Keratinocyte (primary cell): ENCODE data around the gene ZNF497. TPM values are rescaled to one million over a fixed set of nuclear protein-coding genes. Genes with fewer than 3 reads are reported as not detected.

Experiments
- DNase-seq: peaks from one replicate; pipeline ENCODE4 v3.0.0-alpha.2; 2011; ENCODE audit warnings: low read depth, missing footprints, low spot score
- FAIRE-seq: peaks from 2 replicates; lab custom pipeline; 2011; peaks lifted over from hg19 to GRCh38; lab: Jason Lieb, UNC
- H2AFZ ChIP-seq: 2 replicates; pipeline ENCODE4 v1.6.0; 2012; ENCODE audit warnings: low read length, control low read depth, inconsistent platforms; ENCODE audit not compliant: control insufficient read depth
- H3K27ac ChIP-seq: 2 replicates; pipeline ENCODE4 v1.5.1; 2011; ENCODE audit warnings: low read length; ENCODE audit not compliant: control insufficient read depth, insufficient read depth
- H3K27me3 ChIP-seq: 3 replicates; pipeline ENCODE4 v1.6.0; 2011; ENCODE audit warnings: low read length; ENCODE audit not compliant: control insufficient read depth, insufficient read depth; ENCODE audit errors: extremely low read depth
- H3K36me3 ChIP-seq, 2 experiments: 2 replicates in 1 of 2; 3 replicates in 1 of 2; pipeline ENCODE4 v1.5.1; 2011; ENCODE audit warnings: low read length in 2 of 2, mild to moderate bottlenecking in 1 of 2; ENCODE audit not compliant: control insufficient read depth in 2 of 2, insufficient read depth in 2 of 2; ENCODE audit errors: extremely low read depth in 1 of 2
- H3K4me1 ChIP-seq: 3 replicates; pipeline ENCODE4 v1.5.1; 2011; ENCODE audit warnings: low read length; ENCODE audit not compliant: control insufficient read depth, insufficient read depth; ENCODE audit errors: extremely low read depth
- H3K4me2 ChIP-seq: 3 replicates; pipeline ENCODE4 v1.6.0; 2011; ENCODE audit warnings: low read depth, low read length; ENCODE audit not compliant: control insufficient read depth, insufficient read depth; ENCODE audit errors: extremely low read depth
- H3K4me3 ChIP-seq, 3 experiments: fragments of 200-600 bp in 1 of 3; sonication (generic) in 1 of 3; 2 replicates in 2 of 3; 3 replicates in 1 of 3; pipeline ENCODE4 v1.5.1; 2011 to 2016; ENCODE audit warnings: low read length in 3 of 3, mild to moderate bottlenecking in 3 of 3, control low read depth in 2 of 3, inconsistent platforms in 1 of 3, low read depth in 1 of 3, mixed read lengths in 1 of 3, mixed run types in 1 of 3, moderate library complexity in 1 of 3; ENCODE audit not compliant: control insufficient read depth in 2 of 3, insufficient read depth in 2 of 3; ENCODE audit errors: extremely low read depth in 1 of 3
- H3K79me2 ChIP-seq: 2 replicates; pipeline ENCODE4 v1.6.0; 2012; ENCODE audit warnings: low read length; ENCODE audit not compliant: control insufficient read depth, insufficient read depth
- H3K9ac ChIP-seq: 3 replicates; pipeline ENCODE4 v1.6.0; 2011; ENCODE audit warnings: low read length; ENCODE audit not compliant: control insufficient read depth, insufficient read depth; ENCODE audit errors: extremely low read depth
- H3K9me1 ChIP-seq: 3 replicates; pipeline ENCODE4 v1.6.0; 2011; ENCODE audit warnings: low read length; ENCODE audit not compliant: control insufficient read depth, insufficient read depth; ENCODE audit errors: extremely low read depth
- H3K9me3 ChIP-seq: 2 replicates; pipeline ENCODE4 v1.5.1; 2012; ENCODE audit warnings: low read depth, low read length; ENCODE audit not compliant: control insufficient read depth
- H4K20me1 ChIP-seq: 3 replicates; pipeline ENCODE4 v1.6.0; 2011; ENCODE audit warnings: low read length; ENCODE audit not compliant: control insufficient read depth, insufficient read depth; ENCODE audit errors: extremely low read depth
- EZH2 ChIP-seq: IDR thresholded peaks from one replicate; pipeline ENCODE4 v1.6.1; 2012; ENCODE audit warnings: inconsistent platforms, mild to moderate bottlenecking, low read length, moderate library complexity
- dilution Hi-C: fragments of 300-500 bp; cut with MboI; formaldehyde crosslinking; loops from one replicate; pipeline ENCODE4 v1.7.0; 2020; ENCODE audit warnings: low sequenced_read_pairs; ENCODE audit not compliant: extremely low pct_ligation_motif_present
- polyA plus RNA-seq, 5 experiments: library from polyadenylated mRNA; depleted of rRNA in 3 of 5; stranded (reverse) in 3 of 5; stranded (forward) in 1 of 5; unstranded in 1 of 5; fragments of >200 nt; gene quantifications; 1 replicate in 1 of 5; 2 replicates in 3 of 5; 3 replicates in 1 of 5; pipeline versions ENCODE4 v1.2.1 to v1.2.3, GENCODE V29; 2011 to 2012; ENCODE audit warnings: missing spikeins in 2 of 5, low read depth in 1 of 5, low replicate concordance in 1 of 5
- TF ChIP-seq, protein P1 (sequence below), 3 experiments: IDR thresholded peaks in 1 of 3; conservative IDR thresholded peaks in 1 of 3; optimal IDR thresholded peaks in 1 of 3; 2 replicates in 2 of 3; 3 replicates in 1 of 3; pipeline versions ENCODE3 to v1.5.1; 2011; ENCODE audit warnings: low read length in 3 of 3, mild to moderate bottlenecking in 3 of 3, moderate library complexity in 2 of 3, control low read depth in 1 of 3, inconsistent platforms in 1 of 3; ENCODE audit not compliant: insufficient read depth in 2 of 3; ENCODE audit errors: extremely low read depth in 1 of 3

The ZNF497 gene
- polyA plus RNA-seq, 1 donor (not counting 4 experiments of a cell fraction or from before 2014, with no cell fraction given), result 0.29 TPM

DNA sequence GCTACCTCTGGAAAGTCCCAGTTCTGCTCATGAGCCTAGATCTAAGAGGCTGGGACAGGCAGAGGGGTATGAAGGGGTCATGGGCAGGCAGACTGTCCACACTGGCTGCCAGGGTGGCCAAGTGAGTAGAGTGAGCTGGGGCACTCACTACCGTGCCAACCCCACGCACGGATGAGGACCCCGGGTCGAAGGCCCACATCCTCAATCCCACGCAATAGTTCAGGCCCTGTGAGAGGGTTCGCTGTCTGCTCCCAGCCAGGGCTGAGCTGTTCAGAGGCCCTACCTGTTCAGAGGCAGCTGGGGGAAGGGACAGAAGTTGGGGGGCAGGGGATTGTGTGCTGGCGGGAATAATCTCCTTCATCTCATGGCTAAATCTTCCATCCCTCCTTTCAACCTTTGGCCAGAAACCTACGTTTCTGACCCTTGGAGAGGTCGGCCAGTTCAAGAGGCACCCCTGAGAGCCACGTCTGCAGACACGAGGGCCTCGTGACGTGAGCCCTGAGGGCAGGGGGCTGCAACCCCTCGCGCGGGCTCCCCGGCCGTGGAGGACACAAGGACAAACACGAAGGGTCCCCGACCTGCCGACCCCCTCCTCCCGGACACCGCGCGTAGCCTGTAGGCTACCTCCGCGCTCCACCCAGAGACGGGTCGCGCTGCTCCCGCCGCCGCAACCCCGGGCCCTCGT lies 23.5 kb upstream of the ZNF497 start:
- Histone ChIP-seq H3K79me2 (peaks cover 56% of the 10 kb centered on the region), H3K36me3 (peaks cover 7 to 24% of the 10 kb centered on the region in 2 experiments), H3K4me1 (peaks cover 35% of the 10 kb centered on the region), H2AFZ (peak overlapping the region; percentile 74), H3K9me1 (no peaks in the 10 kb centered on the region), H3K27ac (peak overlapping the region; percentile 98), H3K9ac (peak overlapping the region; percentile 99), H3K4me3 (peak overlapping the region; percentile 77 to 91 (median 89)), H3K4me2 (peak overlapping the region; percentile 97), H4K20me1 (peaks cover 11% of the 10 kb centered on the region), H3K9me3 (no peaks in the 10 kb centered on the region), H3K27me3 (no peaks in the 10 kb centered on the region)
- TF ChIP-seq EZH2, result no peak
- TF ChIP-seq, protein P1, sequence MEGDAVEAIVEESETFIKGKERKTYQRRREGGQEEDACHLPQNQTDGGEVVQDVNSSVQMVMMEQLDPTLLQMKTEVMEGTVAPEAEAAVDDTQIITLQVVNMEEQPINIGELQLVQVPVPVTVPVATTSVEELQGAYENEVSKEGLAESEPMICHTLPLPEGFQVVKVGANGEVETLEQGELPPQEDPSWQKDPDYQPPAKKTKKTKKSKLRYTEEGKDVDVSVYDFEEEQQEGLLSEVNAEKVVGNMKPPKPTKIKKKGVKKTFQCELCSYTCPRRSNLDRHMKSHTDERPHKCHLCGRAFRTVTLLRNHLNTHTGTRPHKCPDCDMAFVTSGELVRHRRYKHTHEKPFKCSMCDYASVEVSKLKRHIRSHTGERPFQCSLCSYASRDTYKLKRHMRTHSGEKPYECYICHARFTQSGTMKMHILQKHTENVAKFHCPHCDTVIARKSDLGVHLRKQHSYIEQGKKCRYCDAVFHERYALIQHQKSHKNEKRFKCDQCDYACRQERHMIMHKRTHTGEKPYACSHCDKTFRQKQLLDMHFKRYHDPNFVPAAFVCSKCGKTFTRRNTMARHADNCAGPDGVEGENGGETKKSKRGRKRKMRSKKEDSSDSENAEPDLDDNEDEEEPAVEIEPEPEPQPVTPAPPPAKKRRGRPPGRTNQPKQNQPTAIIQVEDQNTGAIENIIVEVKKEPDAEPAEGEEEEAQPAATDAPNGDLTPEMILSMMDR (optimal IDR thresholded peaks at IDR 0.05 in 1 of 3, IDR thresholded peaks at IDR 0.05 in 1 of 3, conservative IDR thresholded peaks at IDR 0.05 in 1 of 3; ENCODE audit: extremely low read depth in 1 of 3, insufficient read depth in 2 of 3, low read length in 3 of 3), result no peak
- DNase-seq (no peak), FAIRE-seq (no peak)
- dilution Hi-C loops, result no loop called here

DNA sequence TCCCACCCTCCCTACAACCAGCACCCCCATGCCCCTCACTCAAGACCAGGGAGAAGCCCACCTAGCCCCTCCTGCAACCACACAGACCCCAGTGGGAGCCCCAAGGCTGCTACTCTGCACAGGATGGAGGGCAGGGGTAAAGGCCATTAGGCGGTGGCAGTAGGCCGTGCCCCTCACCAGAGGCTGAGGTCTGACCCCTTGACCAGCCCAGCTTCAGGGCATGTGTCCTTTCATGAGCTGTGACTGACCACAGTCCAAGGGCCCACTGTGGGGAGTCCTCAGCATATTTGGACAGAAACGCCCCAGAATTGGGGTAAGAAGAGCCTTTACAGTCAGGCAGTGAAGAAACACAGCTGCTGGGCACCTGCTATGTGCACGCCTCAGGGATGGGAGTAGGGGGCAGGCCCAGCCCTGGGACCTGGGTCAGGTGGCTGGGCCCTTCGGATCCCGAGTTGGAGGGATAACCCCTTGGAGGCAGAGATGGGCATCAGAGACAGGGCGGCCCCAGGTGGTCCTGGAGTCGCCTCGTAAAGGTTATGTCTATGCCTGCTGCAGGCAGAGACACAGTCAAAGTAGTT lies 22.9 kb upstream of the ZNF497 start:
- Histone ChIP-seq H3K4me2 (peak overlapping the region; percentile 97), H3K9ac (peak overlapping the region; percentile 99), H3K9me1 (no peaks in the 10 kb centered on the region), H3K27ac (peak overlapping the region; percentile 98), H3K4me3 (peak overlapping the region; percentile 77 to 91 (median 89)), H3K36me3 (peaks cover 3 to 18% of the 10 kb centered on the region in 2 experiments), H3K9me3 (no peaks in the 10 kb centered on the region), H3K27me3 (no peaks in the 10 kb centered on the region), H3K4me1 (peaks cover 32% of the 10 kb centered on the region), H3K79me2 (peaks cover 50% of the 10 kb centered on the region), H2AFZ (no peak overlapping the region), H4K20me1 (peaks cover 5% of the 10 kb centered on the region)
- DNase-seq (no peak), FAIRE-seq (no peak)
- TF ChIP-seq, protein P1 (optimal IDR thresholded peaks at IDR 0.05 in 1 of 3, IDR thresholded peaks at IDR 0.05 in 1 of 3, conservative IDR thresholded peaks at IDR 0.05 in 1 of 3; ENCODE audit: extremely low read depth in 1 of 3, insufficient read depth in 2 of 3, low read length in 3 of 3), result no peak
- no peak for TF ChIP-seq EZH2
- dilution Hi-C loops, result no loop called here
